Vagina (tissue), 2 donors: ENCODE data around the gene RAD1.

ENCODE experiments used
- CTCF ChIP-seq, 3 experiments: fragments of 450-650 bp in 2 of 3; fragments of 200-600 bp in 1 of 3; sonication (generic) in 1 of 3; IDR thresholded peaks; one replicate each; pipeline ENCODE4 v1.5.1; 2017 to 2019; ENCODE audit warnings: antibody characterized with exemption in 3 of 3, mild to moderate bottlenecking in 2 of 3, moderate library complexity in 2 of 3
- POLR2A ChIP-seq, 2 donors: fragments of 450-650 bp; IDR thresholded peaks; one replicate each; pipeline ENCODE4 v1.6.1; 2017; ENCODE audit warnings: antibody characterized with exemption in 2 of 2, mild to moderate bottlenecking in 2 of 2, moderate library complexity in 2 of 2

DNA sequence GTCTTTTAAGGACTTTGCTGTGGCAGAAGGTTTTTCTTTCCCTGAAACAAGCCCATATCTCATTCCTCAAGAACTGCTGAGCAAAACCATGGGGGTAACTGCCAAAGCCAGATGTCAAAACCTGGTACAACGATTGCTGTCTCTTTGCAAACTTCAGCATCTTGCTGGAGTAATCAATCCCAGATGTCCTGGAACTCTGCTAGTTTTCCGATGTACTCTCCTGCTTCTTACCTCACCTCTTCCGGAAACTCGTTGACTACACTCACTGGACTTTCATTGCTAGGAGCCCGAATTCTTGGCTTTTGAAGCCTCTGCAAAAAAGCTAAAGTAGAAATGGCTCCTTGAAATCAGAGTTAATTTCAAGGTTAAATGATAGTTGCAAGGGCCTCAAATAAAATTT, 23.3 kb downstream of the RAD1 start:
- no peak for TF ChIP-seq CTCF (IDR thresholded peaks at IDR 0.05)
- no peak for TF ChIP-seq POLR2A (IDR thresholded peaks at IDR 0.05)
